Suprapubic skin (tissue), 4 donors: Measurements from ENCODE around the gene PDE2A. TPM values are rescaled to one million over a fixed set of nuclear protein-coding genes. Genes with fewer than 3 reads are reported as not detected.

Source experiments
- DNase-seq, 2 donors: peaks; one replicate each; pipeline ENCODE4 v3.0.0-alpha.2; 2019; ENCODE audit warnings: low spot score in 2 of 2
- H3K27ac ChIP-seq: fragments of 200-600 bp; sonication (generic); one replicate; pipeline ENCODE4 v1.5.1; 2019
- H3K27me3 ChIP-seq: fragments of 200-600 bp; sonication (generic); one replicate; pipeline ENCODE4 v1.5.1; 2019
- H3K36me3 ChIP-seq: fragments of 200-600 bp; sonication (generic); one replicate; pipeline ENCODE4 v1.5.1; 2019
- H3K4me1 ChIP-seq: fragments of 200-600 bp; sonication (generic); one replicate; pipeline ENCODE4 v1.5.1; 2019
- H3K4me3 ChIP-seq: fragments of 200-600 bp; sonication (generic); one replicate; pipeline ENCODE4 v1.5.1; 2019; ENCODE audit warnings: mild to moderate bottlenecking
- H3K9me3 ChIP-seq: fragments of 200-600 bp; sonication (generic); one replicate; pipeline ENCODE4 v1.5.1; 2019
- CTCF ChIP-seq, 2 donors: fragments of 200-600 bp in 1 of 2; fragments of 450-650 bp in 1 of 2; sonication (generic) in 1 of 2; IDR thresholded peaks; one replicate each; pipeline ENCODE4 v1.5.1; 2016 to 2019; ENCODE audit warnings: antibody characterized with exemption in 2 of 2, mild to moderate bottlenecking in 1 of 2, moderate library complexity in 1 of 2
- EP300 ChIP-seq: sonication (generic); formaldehyde crosslinking; IDR thresholded peaks from one replicate; pipeline ENCODE4 v1.6.1; 2017; ENCODE audit warnings: antibody characterized with exemption
- POLR2A ChIP-seq, 2 donors: fragments of 450-650 bp; IDR thresholded peaks; one replicate each; pipeline ENCODE4 v1.6.1; 2017; ENCODE audit warnings: antibody characterized with exemption in 2 of 2, mild to moderate bottlenecking in 2 of 2, moderate library complexity in 2 of 2
- POLR2AphosphoS5 ChIP-seq, 3 donors: sonication (generic); formaldehyde crosslinking; IDR thresholded peaks; one replicate each; pipeline ENCODE4 v1.6.1; 2017; ENCODE audit warnings: antibody characterized with exemption in 3 of 3
- WGBS: methylation state at CpG from one replicate; pipeline ENCODE4 v1.1.5; 2018; 5-methylcytosine and 5-hydroxymethylcytosine counted together
- total RNA-seq, 4 donors: library from RNA; depleted of rRNA; stranded (reverse); fragments of >200 nt; gene quantifications; one replicate each; pipeline ENCODE4 v1.1.0, GENCODE V29; 2016

The PDE2A gene
- total RNA-seq, 4 donors from 2014 or later: 5.4 to 49.9 (median 31.2) TPM

- Histone ChIP-seq H3K27ac (no peak overlapping the region), H3K4me1 (peaks cover 3% of the 10 kb centered on the region), H3K36me3 (no peaks in the 10 kb centered on the region), H3K9me3 (no peaks in the 10 kb centered on the region), H3K27me3 (peaks cover 22% of the 10 kb centered on the region), H3K4me3 (no peak overlapping the region)
- no peak for TF ChIP-seq CTCF (IDR thresholded peaks at IDR 0.05)
- no peak for TF ChIP-seq POLR2AphosphoS5 (IDR thresholded peaks at IDR 0.05)
- no peak for TF ChIP-seq EP300
- no peak for TF ChIP-seq POLR2A (IDR thresholded peaks at IDR 0.05)
- 85% methylated on average over 9 of the region's 9 CpGs for WGBS
- DNase-seq: no peak
Measured at GRCh38 chr11:72635309-72635915, 38.8 kb downstream of the PDE2A start.

DNA sequence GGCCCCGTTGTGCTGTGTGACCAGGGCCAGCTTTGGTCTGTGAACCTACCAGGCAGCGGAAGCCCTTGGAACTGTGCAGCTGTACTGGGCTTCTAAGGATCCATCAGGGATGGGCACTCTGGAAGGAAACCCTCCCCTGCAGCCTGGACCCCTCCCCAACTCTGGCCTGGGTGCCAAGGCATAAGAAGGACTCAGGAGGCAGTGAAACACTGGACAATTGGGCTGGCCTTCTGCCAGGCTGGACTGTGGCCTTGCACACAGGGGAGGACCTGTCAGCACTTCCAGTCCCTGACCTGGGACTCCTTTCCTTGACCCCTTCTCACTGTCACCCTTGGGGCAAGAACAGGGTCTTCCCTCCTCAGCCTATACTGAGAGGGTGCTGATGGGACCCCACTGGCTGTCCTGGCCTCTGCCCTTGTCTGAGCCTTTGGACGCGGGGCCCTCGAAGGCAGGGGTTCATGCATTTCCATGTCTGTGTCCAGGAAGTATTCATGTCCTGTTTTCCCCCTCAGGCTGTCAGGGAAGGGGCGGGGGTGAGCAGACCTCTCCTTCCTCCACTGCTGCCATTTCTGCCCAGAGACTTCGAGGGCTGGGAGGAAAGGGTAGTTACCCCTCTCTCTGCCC, 39.6 kb downstream of the PDE2A start:
- Histone ChIP-seq H3K27ac (no peak overlapping the region), H3K36me3 (no peaks in the 10 kb centered on the region), H3K4me3 (no peak overlapping the region), H3K4me1 (peaks cover 8% of the 10 kb centered on the region), H3K27me3 (peaks cover 15% of the 10 kb centered on the region), H3K9me3 (no peaks in the 10 kb centered on the region)
- no peak for TF ChIP-seq POLR2A (IDR thresholded peaks at IDR 0.05)
- no peak for TF ChIP-seq POLR2AphosphoS5 (IDR thresholded peaks at IDR 0.05)
- TF ChIP-seq CTCF (IDR thresholded peaks at IDR 0.05): no peak
- TF ChIP-seq EP300: no peak
- 78% methylated on average over 5 of the region's 7 CpGs for WGBS
- no peak for DNase-seq

DNA sequence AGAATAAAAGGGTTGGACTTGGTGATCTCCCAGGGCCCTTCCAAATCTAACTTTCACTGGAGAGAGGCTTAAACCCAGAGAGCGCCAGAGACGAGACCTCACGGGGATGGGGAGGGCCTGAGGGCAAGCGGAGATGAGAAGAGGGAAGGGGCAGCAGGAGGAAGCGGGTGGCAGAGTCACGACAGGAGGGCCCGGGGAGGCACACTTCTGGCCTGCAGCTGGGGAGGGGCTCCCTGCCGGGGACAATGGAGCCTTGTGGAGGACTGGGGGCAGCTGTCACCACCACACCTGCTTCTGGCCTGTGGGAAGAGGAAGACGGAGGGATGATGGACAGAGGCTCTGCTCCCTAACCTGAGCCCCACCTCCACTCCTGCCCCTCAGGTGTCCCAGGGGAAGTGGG, 40.2 kb downstream of the PDE2A start:
- H3K36me3 ChIP-seq: no peaks in the 10 kb centered on the region
- H3K27ac ChIP-seq: no peak overlapping the region
- peaks cover 14% of the 10 kb centered on the region for H3K4me1 ChIP-seq
- peaks cover 9% of the 10 kb centered on the region for H3K27me3 ChIP-seq
- H3K9me3 ChIP-seq: no peaks in the 10 kb centered on the region
- H3K4me3 ChIP-seq: no peak overlapping the region
- TF ChIP-seq EP300: no peak
- no peak for TF ChIP-seq POLR2A (IDR thresholded peaks at IDR 0.05)
- TF ChIP-seq CTCF (IDR thresholded peaks at IDR 0.05): no peak
- TF ChIP-seq POLR2AphosphoS5 (IDR thresholded peaks at IDR 0.05): no peak
- WGBS: 83% methylated on average over 9 of the region's 9 CpGs
- DNase-seq: no peak

DNA sequence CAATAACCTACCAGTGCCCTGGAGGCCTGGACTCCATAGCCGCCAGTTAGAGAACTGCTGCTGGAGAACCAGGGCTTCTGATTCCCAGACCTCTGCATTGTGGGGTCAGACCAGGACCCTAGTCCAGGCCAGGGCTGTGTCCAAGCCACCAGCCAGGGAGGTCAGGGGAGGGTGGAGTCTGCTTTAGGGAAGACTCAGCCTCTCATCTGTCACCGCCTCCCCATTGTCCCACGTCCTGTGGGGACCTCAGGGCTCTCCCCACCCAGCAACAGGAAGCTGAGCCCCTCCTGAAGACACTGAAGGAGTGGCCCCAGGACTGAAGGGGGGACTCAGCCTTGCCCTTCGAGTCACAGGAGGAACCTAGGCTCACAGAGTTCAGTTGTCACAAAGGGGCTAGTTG, 41.2 kb downstream of the PDE2A start:
- Histone ChIP-seq H3K4me3 (no peak overlapping the region), H3K27me3 (no peaks in the 10 kb centered on the region), H3K4me1 (peaks cover 19% of the 10 kb centered on the region), H3K36me3 (no peaks in the 10 kb centered on the region), H3K9me3 (no peaks in the 10 kb centered on the region), H3K27ac (peak overlapping the region; percentile 24)
- 53% methylated on average over 3 of the region's 4 CpGs for WGBS
- TF ChIP-seq POLR2A (IDR thresholded peaks at IDR 0.05) (no peak), POLR2AphosphoS5 (IDR thresholded peaks at IDR 0.05) (no peak), EP300 (no peak), CTCF (IDR thresholded peaks at IDR 0.05) (no peak)
- DNase-seq: no peak

DNA sequence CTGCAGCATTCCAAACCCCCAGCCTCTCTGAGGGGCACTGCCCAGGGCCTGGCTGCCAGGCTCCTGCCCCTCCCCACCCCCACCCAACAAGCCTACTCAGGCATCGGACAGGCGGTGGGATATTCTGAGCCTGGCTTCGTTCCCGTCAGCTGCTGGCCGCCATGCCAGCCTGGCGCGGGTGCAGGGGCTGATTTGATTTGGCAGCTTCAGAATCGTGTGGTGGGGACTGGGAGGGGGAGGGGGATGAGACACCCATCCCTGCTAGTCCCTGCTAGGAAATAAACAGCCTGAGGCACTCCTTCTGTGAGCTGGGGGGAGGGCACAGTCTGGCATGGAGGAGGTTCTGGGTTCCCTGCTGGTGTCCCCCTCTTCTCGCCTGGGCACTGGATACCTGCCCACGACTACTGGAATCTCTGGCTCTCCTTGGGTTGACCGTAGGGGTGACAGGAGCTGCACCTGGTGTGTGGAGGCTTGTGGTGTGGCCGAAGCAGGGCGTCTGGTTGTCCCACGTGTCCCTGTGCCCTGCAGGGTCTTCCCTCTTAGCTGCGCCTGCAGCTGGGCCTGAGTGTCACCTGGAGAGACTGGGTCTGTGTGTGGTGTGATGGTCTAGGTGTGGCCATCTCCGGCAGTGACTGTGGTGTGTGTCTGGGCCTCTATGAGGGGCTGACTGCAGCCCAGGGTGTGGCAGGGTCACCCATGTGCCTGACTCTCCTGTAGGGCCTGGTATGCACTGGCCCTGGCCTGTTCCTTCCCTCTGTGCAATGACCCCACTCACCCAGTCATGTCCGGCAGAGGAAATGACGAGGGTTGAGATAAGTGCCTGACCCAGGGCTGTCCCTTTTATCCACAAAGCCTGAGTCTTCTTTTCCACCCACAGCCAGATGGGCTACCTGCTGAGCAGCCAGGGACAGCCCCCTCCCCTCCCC, 42.2 kb downstream of the PDE2A start:
- 58% methylated on average over 6 of the region's 18 CpGs for WGBS
- no peak overlapping the region for H3K27ac ChIP-seq
- no peak overlapping the region for H3K4me3 ChIP-seq
- TF ChIP-seq POLR2AphosphoS5 (IDR thresholded peaks at IDR 0.05): no peak
- no peaks in the 10 kb centered on the region for H3K9me3 ChIP-seq
- no peaks in the 10 kb centered on the region for H3K27me3 ChIP-seq
- H3K36me3 ChIP-seq: no peaks in the 10 kb centered on the region
- DNase-seq: no peak
- peaks cover 17% of the 10 kb centered on the region for H3K4me1 ChIP-seq
